ENCODE measurements around the gene ADARB2.

Gene ADARB2

GRCh38 chr10:1293157-1293556, 444.2 kb downstream of the ADARB2 start:
- no peak for DNase-seq

DNA sequence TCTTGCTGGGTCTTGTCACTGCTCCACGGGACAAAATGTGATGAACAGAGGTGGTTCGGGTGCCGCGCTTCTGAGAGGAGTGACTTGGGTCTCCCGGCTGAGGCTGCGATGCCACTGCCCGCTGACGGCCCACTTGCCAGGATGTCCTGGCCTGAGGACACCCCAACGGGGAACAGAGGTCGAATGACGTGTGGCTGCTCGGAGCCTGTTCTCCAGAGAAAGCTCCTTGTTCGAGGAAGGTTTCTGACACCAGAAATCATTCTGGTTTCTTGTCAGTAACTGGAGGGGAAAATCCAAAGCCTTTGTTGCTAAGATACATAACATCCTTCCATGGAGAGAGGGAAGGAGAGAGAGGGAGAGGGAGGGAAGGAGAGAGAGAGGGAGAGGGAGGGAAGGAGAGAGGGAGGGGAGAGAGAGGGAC, 444.7 kb downstream of the ADARB2 start:
- DNase-seq, result no peak

DNA sequence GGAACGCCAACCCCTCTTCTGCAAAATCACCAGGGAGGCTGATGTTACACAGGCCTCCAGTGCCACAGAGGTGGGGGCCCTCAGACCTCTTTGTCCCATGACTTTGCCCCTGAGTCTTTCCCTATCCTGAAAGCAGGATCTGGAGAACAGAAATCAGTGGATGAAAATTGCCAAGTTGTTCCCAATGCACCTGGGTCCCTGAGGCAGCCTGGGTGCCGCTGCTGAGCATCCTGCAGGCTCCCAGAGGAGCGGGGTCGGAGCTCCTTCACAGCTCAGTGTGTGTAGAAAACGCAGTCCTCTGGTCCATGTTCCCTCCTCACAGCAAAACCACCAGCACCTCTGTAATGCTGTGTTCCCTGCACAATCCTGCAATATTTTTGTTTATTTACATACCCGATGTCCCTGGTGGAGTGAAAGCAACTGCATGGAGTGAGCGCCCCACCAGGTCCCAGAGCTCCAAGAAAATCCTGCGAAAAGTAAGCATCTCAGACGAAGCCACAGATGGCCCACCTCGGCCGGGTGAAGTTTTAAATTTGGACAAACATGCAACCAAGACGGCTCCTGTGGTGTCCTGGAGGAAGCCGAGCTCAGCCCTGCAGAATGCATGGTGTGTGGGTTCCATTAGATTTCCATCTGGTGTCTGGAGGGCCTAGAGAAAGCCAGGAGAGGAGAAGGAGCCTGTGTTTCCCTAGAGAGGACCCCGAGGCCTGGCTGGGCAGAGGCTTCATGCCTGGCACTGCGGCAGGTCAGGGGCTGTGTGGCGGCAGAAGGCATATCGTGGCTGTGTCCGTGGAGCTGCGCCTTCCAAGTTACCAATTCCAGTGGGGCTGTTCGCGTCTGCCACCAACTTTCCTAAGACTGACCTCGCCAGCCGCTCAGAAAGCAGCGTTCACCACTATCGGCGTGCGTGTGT, 445.9 kb downstream of the ADARB2 start:
- no peak for DNase-seq

GRCh38 chr10:1290071-1290471, 447.3 kb downstream of the ADARB2 start:
- no peak for DNase-seq

- DNase-seq, result no peak
Observed at GRCh38 chr10:1289591-1289990, 447.7 kb downstream of the ADARB2 start.

GRCh38 chr10:1287971-1288401, 449.3 kb downstream of the ADARB2 start:
- no peak for DNase-seq

GRCh38 chr10:1287487-1287886, 449.8 kb downstream of the ADARB2 start:
- DNase-seq, result no peak

DNA sequence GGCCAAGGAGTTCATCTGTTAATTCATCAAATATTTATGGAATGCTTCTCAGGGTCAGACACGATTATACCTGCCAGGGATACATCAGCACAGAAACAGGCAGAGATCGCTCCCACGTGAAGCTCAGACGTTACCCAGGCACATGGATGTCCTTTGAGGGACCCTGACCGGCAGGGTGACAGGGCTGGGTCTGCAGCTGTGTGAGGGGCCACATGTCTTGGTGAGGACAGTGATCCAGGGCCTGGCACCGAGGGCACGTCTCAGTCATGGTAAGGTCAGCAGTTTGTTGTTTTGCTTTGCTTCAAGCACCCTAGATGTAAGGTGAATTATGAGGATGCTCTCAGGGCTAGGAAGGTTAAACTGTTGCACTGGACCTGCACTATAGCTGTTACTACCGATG, 453.2 kb downstream of the ADARB2 start:
- DNase-seq, result no peak

DNA sequence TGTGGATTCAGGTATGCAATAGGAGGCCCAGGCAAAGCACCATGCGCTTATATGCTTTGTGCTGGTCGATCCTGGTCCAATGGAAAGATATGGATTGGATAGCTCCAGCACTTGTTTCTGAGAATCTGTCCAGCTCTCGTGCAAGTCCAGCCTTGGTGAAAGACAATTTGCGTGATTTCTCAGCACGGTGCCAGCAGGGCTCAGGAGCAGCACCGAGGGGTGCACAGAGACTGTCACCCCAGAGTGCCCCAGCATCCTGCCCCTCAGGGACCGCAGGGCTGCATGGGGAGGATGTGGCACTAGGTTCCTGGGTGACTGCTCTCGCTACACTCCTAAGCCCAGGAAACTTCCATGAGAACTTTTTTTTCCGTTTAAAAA, 455.9 kb downstream of the ADARB2 start:
- DNase-seq, result no peak

DNA sequence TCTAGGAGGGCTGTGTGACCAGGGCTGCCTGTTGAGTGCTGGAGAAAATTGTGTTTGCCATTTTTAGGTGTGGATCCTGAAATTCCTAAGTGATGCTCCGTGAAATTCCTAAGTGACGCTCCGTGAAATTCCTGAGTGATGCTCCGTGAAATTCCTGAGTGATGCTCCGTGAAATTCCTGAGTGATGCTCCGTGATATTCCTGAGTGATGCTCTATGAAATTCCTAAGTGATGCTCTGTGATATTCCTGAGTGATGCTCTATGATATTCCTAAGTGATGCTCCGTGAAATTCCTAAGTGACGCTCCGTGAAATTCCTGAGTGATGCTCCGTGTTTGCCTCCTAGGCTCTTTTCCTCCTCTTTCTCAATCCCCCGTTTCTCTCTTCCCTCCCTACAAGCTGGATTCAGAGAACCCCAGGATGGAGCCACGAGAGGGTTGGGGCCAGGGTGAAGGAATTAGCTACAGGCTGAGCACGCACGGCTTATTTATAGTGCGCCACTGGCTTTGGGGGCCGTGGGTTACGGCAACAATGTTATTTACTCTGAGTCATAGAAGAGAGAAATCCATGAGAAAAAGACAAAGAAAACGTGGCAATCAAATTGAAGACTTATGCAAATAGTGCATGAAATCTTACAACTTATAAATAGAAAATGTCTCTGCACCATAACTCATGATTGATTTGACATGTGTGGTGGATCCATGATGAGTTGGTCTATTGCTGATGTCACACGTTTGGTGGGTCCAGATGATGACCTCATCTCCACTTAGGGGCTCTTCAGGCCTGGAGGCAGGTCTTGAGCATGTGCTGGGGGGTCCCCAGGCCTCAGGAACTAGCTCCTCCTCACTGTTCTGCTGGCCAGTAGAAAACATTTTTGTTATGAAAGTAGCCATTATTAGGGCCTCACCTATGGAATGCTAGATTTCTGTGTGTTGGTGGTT, 456.6 kb downstream of the ADARB2 start:
- no peak for DNase-seq

DNA sequence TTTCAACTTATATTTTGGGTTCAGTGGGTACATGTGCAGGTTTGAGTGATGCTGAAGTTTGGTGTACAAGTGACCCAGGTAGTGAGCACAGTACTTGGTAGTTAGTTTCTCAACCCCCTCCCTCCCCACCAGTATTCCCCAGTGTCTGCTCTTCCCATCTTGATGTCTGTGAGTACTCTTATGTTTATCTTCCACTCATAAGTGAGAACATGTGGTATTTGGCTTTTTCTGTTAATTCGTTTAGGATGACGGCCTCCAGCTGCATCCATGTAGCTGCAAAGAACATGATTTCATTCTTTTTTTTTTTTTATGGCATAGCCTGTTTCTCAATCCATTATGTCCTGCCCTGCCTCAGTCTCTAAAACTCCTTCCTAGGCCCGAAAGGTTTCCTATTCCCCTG, 459.0 kb downstream of the ADARB2 start:
- DNase-seq, result no peak

- no peak for DNase-seq
Observed at GRCh38 chr10:1274701-1275544, 462.4 kb downstream of the ADARB2 start.

DNA sequence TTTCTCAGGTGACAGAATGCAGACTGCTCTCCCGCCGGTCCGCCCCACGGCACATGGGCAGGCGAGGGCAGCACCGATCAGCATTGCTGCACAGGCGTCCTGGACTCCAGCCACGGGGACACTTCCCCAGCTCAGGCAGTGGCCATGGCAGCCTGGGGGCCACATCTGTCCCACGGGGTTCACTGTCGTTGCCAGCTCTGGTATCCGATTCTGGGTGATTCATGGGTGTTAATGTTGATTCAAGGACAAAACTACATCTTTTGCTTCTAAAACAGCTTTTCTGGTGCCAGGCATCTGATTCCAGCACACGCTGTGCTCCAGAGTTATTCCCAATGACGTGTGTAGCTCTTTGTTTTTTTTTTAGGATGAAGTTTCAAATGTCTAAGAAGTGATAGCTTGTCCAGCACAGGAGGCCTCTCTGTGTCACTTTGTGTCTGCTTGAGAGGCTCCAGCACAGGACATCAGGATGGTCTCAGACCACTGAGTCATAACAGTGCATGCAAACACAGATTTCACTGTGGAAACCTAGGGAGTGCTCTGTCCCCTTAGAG, 463.1 kb downstream of the ADARB2 start:
- DNase-seq, result no peak

DNA sequence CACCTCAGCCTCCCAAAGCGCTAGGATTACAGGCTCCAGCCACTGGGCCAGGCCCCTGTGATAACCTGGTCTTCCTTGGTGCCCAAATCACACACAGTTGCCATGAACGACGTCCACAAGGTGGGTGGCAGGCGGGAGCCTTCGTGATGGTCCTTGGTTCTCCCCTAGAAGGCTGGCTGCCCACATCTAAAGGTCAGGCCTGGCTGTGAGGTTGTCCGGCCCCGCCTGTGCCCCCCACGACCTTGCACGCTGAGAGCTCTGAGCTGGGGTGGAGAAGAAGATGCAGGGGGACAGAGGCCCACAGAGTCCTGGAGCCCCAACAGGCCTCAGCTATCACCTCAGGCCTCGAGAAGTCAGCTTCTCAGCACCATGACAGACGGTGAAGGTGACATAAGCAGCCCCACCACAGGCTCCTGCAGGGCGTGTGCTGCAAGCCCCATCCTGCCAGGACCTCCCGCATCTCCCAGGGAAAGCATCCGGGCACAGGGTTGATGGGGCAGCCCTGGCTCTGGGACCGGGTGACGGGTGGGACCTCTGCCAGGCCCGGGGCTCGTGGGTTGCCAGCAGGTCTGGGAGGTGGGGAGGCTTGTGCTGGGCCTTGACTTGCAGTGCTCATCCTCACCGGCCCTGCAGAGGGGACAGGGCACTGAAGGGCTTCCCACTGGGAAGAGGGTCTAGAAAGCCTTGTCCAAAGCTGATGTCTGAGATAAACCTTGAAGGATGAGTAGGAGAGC, 463.8 kb downstream of the ADARB2 start:
- no peak for DNase-seq

GRCh38 chr10:1272777-1273161, 464.6 kb downstream of the ADARB2 start:
- DNase-seq, result no peak

DNA sequence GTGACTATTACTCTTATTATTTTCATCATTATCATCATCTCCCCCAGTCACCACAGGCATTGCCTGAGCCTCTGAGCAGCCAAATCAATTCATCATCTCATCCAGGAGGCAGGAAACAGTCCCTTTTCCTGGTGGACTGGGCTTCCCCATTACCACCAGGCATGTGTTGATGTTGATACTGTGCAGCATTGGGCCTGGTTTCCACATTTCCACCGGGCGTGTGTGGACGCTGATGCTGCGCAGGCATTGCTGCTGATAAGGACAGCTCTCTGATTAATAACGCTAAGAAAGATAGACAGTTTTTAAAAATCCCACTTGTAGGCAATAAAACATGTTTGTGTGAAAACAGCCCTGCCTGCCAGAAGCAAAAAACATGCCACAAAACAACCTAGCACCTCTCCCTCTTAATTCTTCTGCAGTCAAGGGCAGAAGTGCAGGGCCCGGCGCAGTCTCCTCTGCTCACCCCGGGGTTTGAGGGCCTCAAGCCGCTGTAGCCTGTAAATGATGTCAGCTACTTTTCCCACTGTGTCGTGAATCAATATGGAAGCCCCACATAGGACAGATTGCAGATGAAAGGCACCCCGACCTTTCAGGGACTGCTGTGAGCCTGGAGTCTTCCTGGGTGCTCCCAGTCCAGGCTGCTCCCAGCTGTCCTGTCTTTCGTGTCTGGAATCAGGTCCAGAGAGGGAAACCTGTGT, 465.1 kb downstream of the ADARB2 start:
- DNase-seq, result no peak

DNA sequence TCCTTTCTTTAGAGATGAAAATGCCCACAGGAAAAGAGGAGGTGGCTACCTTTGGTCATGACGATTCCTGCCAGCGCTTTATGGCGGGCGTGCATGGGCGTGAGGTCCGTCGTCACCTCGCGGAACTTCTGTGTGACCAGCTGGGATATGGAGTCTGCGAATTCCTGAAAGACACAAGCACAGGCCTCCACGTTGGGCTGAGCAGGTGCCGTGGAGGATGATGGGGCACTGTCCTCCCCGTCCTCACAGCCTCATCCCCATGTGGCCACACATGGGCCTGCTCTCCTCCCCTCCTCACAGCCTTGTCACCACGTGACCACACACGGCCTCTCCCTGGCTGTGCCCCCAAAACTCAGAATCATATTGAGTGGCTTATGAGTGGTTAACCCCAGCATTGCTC, 466.4 kb downstream of the ADARB2 start:
- no peak for DNase-seq

- DNase-seq, result no peak
Observed at GRCh38 chr10:1270490-1270889, 466.8 kb downstream of the ADARB2 start.

GRCh38 chr10:1268831-1269230, 468.5 kb downstream of the ADARB2 start:
- no peak for DNase-seq

DNA sequence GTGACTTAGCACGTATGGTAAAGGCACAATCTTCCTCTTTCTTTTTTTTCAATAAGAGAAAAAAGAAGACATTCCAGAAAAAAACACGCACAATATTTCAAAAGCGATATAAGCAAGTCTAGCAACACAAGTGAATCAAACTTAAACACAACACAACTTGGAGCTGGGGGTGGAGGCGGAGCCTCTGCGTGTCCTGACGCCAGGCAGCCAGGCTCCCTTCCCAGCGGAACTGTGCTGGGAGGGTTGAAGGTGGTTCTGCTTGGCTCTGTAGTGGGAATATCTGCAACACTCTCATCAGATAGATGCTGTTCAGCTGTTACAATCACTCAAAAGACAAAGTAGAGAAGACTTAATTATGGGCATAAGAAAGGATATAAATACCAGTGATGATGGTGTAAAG, 469.8 kb downstream of the ADARB2 start:
- no peak for DNase-seq

GRCh38 chr10:1267148-1267547, 470.2 kb downstream of the ADARB2 start:
- no peak for DNase-seq
